Mesodermal cell (in vitro differentiated cells): ENCODE measurements around the gene PTCRA.

Experiments
- H3K27ac ChIP-seq: 2 replicates; pipeline ENCODE4 v1.7.0; 2013; ENCODE audit warnings: mild to moderate bottlenecking, low read depth, low read length, moderate library complexity; ENCODE audit not compliant: severe bottlenecking
- H3K36me3 ChIP-seq: 2 replicates; pipeline ENCODE4 v1.7.1; 2013; ENCODE audit warnings: mild to moderate bottlenecking, low read length, moderate library complexity; ENCODE audit not compliant: control insufficient read depth, insufficient read depth
- H3K4me1 ChIP-seq: one replicate; pipeline ENCODE4 v1.7.1; 2013; ENCODE audit warnings: mild to moderate bottlenecking, low read length; ENCODE audit not compliant: insufficient read depth, control insufficient read depth, poor library complexity, severe bottlenecking
- H3K4me3 ChIP-seq: 2 replicates; pipeline ENCODE4 v1.7.0; 2013; ENCODE audit warnings: low read length, control low read depth, mild to moderate bottlenecking; ENCODE audit not compliant: insufficient read depth, poor library complexity, severe bottlenecking; ENCODE audit errors: extremely low read depth
- H3K9me3 ChIP-seq: 2 replicates; pipeline ENCODE4 v1.7.1; 2013; ENCODE audit warnings: mild to moderate bottlenecking, low read length, moderate library complexity; ENCODE audit not compliant: control insufficient read depth
- WGBS, 2 experiments: methylation state at CpG; one replicate each; pipeline ENCODE4 v1.1.5; 2013; ENCODE audit warnings: missing lambda C conversion rate in 2 of 2; ENCODE audit not compliant: insufficient coverage in 2 of 2; 5-methylcytosine and 5-hydroxymethylcytosine counted together

PTCRA gene

DNA sequence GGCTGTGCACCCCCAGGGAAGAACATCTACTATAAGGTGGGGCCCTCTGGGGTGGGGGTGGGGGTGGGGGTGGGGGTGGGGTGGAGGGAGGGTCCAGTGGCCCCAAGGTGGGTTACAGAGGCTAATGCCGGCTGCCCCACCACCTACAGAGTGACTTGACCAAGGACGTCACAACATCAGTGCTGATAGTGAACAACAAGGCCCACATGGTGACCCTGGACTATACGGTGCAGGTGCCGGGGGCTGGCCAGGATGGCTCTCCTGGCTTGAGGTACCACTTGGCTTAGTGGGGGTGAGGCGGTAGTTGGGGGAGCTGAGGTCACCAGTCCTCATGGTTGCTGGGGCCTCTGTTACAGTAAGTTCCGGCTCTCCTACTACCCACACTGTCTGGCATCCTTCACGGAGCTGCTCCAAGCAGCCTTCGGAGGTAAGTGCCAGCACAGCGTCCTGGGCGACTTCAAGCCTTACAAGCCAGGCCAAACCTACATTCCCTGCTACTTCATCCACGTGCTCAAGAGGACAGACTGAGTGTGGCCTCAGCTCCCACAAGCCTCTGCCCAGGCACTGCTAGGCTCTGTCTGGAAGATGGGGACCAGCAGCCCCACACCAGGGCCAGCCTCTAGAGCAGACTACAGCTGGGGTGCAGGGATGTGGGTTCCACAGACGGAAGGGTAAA is 47.5 kb downstream of the PTCRA start:
- no peaks in the 10 kb centered on the region for H3K9me3 ChIP-seq
- peaks cover 8% of the 10 kb centered on the region for H3K4me1 ChIP-seq
- WGBS, 2 experiments, result 89 to 90% methylated on average over 6 to 9 of the region's 12 CpGs
- H3K27ac ChIP-seq, result no peak overlapping the region
- H3K4me3 ChIP-seq, result no peak overlapping the region
- peaks cover 9% of the 10 kb centered on the region for H3K36me3 ChIP-seq

- H3K9me3 ChIP-seq, result no peaks in the 10 kb centered on the region
- no peak overlapping the region for H3K4me3 ChIP-seq
- H3K4me1 ChIP-seq, result peaks cover 8% of the 10 kb centered on the region
- 100% methylated on average over 6 to 7 of the region's 9 CpGs for WGBS, 2 experiments
- peaks cover 12% of the 10 kb centered on the region for H3K36me3 ChIP-seq
- no peak overlapping the region for H3K27ac ChIP-seq
Measured at GRCh38 chr6:42963855-42964605, 48.2 kb downstream of the PTCRA start.

DNA sequence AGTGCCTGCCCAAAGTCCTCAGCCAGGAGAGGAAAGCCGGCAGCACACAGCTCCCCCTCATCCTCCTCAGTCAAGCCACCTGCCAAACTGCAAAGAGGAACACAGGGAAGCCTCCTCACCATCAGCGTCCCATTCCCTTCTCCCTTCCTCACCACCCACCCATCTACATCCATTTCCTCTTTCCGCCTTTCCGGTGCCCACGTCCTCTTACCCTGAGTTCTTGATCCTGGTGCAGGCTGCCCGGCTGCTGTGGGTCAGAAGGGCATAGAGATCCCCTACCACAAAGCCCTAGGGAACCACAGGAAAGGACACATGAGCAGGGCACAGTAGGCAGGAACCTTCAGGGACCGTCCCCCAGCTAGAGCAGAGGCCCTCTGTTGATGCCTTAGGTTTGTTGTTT is 50.7 kb downstream of the PTCRA start:
- peaks cover 20% of the 10 kb centered on the region for H3K4me1 ChIP-seq
- H3K27ac ChIP-seq, result no peak overlapping the region
- H3K4me3 ChIP-seq, result no peak overlapping the region
- H3K36me3 ChIP-seq, result peaks cover 12% of the 10 kb centered on the region
- WGBS, 2 experiments, result 85 to 94% methylated on average over 2 to 6 of the region's 7 CpGs
- no peaks in the 10 kb centered on the region for H3K9me3 ChIP-seq

- H3K4me1 ChIP-seq, result peaks cover 18% of the 10 kb centered on the region
- no peak overlapping the region for H3K27ac ChIP-seq
- no peak overlapping the region for H3K4me3 ChIP-seq
- H3K9me3 ChIP-seq, result no peaks in the 10 kb centered on the region
- peaks cover 9% of the 10 kb centered on the region for H3K36me3 ChIP-seq
- 96 to 98% methylated on average over 6 to 11 of the region's 11 CpGs for WGBS, 2 experiments
Measured at GRCh38 chr6:42967228-42967627, 51.4 kb downstream of the PTCRA start.

- 92 to 93% methylated on average over 8 to 11 of the region's 12 CpGs for WGBS, 2 experiments
- Histone ChIP-seq H3K4me3 (no peak overlapping the region), H3K9me3 (no peaks in the 10 kb centered on the region), H3K36me3 (peaks cover 9% of the 10 kb centered on the region), H3K27ac (no peak overlapping the region), H3K4me1 (peaks cover 17% of the 10 kb centered on the region)
Measured at GRCh38 chr6:42968126-42968701, 52.4 kb downstream of the PTCRA start.

GRCh38 chr6:42968783-42969182 is 52.9 kb downstream of the PTCRA start:
- Histone ChIP-seq H3K27ac (no peak overlapping the region), H3K4me3 (no peak overlapping the region), H3K9me3 (no peaks in the 10 kb centered on the region), H3K4me1 (peaks cover 17% of the 10 kb centered on the region), H3K36me3 (peaks cover 14% of the 10 kb centered on the region)
- 92 to 100% methylated on average over 1 to 4 of the region's 4 CpGs for WGBS, 2 experiments

DNA sequence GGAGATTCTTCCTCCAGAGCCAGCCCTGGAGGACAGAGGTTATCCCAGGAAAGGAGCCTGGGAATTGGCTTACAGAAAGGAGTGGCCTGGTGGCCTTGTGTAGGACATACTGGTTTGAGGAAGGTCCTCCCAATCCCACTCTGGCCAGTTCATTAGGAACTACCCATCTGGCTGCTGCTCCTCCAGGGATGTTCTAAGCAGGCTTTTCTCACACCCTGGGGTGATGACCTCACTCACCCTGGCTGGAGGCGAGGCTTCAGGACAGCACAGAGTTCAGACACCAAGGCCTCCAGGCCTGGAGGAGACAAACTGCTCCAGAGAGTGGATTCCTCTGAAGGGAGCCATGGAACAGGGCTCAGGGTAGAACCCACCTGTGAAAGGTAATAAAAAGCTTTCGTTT is 53.6 kb downstream of the PTCRA start:
- Histone ChIP-seq H3K36me3 (peaks cover 18% of the 10 kb centered on the region), H3K4me1 (peaks cover 17% of the 10 kb centered on the region), H3K9me3 (no peaks in the 10 kb centered on the region), H3K27ac (no peak overlapping the region), H3K4me3 (no peak overlapping the region)
- 96 to 100% methylated on average over 2 of the region's 2 CpGs for WGBS, 2 experiments

DNA sequence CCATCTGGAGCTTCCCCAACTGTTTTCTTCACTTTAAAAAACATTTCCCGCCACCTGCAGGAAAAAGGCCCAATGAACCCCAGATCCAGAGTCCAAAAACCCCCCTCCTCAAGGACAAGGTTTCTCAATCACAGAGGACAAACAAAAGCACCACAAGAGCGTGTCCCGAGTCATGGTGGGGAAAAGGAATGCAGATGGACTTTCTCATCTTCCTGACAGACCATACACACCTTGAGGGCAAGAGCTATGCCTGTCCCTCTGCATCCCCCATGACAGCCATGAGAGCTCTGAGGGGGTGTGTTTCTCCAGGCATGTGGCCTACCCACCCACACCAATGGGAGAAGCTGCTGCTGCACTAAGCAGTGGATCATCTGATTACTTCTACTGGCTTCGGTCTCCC is 54.1 kb downstream of the PTCRA start:
- Histone ChIP-seq H3K36me3 (peaks cover 20% of the 10 kb centered on the region), H3K4me1 (peaks cover 17% of the 10 kb centered on the region), H3K27ac (no peak overlapping the region), H3K4me3 (no peak overlapping the region), H3K9me3 (no peaks in the 10 kb centered on the region)
- WGBS, 2 experiments, result 88 to 94% methylated on average over 3 of the region's 4 CpGs

DNA sequence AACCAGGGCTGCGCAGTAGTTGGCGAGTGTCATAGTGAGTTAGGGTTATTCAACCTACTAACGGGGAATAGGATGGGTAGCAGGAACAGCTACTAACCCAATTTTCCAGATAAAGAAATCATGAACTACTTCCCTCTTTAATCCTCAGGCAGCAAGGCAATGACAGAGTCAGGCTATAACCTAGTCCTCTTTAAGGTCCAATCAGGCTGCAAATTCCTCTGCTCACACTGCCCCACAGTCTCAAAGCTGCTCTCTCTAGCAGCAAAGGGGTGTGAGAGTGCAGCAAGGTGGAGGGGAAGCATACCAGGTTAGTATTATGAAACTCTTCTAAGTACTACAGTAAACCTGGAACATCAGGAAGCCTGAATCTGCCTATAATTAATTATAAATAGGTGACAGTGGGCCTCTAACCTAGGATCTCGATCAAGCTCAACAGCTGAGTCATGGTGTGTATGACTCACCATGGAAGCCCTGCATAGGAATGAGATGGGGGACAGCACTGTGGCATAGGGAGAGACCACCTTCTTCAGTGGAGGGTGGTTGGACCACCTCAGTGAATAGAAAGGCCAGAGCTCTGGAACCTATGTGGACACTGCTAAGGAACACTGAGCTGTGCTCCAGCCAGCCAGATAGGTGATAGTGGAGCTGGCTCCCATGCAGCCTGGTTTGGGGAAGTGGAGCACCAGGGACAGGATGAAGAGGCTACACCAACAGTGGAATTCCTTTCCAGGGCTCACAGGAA is 55.2 kb downstream of the PTCRA start:
- Histone ChIP-seq H3K36me3 (peaks cover 23% of the 10 kb centered on the region), H3K27ac (peak overlapping the region; percentile 87), H3K4me1 (peaks cover 17% of the 10 kb centered on the region), H3K9me3 (no peaks in the 10 kb centered on the region), H3K4me3 (no peak overlapping the region)
- 75 to 89% methylated on average over 1 to 4 of the region's 4 CpGs for WGBS, 2 experiments

DNA sequence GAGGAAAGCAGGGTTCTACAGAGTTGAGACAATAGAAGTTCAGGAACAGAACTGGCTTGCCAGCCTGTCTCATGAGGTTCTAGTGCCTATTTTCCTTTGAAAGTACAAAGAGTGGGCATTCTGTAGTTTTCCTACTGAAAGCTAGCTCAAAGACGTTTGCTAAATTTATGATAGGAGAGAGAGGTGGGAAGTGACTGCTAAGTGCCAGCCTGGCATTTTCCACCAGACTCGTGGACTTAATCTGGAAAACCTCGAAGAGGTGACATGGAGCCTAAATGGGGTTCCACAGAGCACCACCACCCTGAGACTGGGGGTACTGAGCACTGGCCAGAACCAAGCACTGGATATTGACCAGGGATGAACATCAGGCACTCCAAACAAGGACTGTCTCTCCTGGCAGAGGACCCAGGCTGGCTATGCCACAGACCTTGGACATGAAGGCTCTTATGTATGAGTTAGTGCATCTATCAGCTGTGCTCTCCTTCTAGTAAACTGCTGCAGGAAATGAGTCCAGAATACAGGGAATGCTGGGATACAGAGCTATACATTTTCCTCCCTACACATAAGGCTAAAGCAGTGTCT is 56.0 kb downstream of the PTCRA start:
- H3K27ac ChIP-seq, result peak overlapping the region; percentile 87
- 90 to 96% methylated on average over 3 of the region's 3 CpGs for WGBS, 2 experiments

More for the DNA sequence above, 56.0 kb downstream of the PTCRA start:
- no peak overlapping the region for H3K4me3 ChIP-seq
- no peaks in the 10 kb centered on the region for H3K9me3 ChIP-seq
- H3K36me3 ChIP-seq, result peaks cover 19% of the 10 kb centered on the region
- peaks cover 17% of the 10 kb centered on the region for H3K4me1 ChIP-seq
